GM19328 (cell line): ENCODE measurements around the gene NEB.
"Not testable (repeated sequence)": the region's sequence is repeated elsewhere in the genome, so short reads cannot be mapped to it uniquely, and the experiment has no call there.

Source experiments
- ATAC-seq: cut with Tn5 transposase; IDR thresholded peaks from one replicate; pipeline ENCODE4 v1.9.1; 2021; ENCODE audit warnings: mild to moderate bottlenecking, moderate library complexity; ENCODE audit not compliant: unreplicated experiment

NEB gene

GRCh38 chr2:151704480-151704961, 29.8 kb downstream of the NEB start:
- not testable (repeated sequence) for ATAC-seq

GRCh38 chr2:151698134-151698533, 36.1 kb downstream of the NEB start:
- not testable (repeated sequence) for ATAC-seq

- no peak for ATAC-seq
These were observed 38.5 kb downstream of the NEB start for GRCh38 chr2:151695778-151696177.

GRCh38 chr2:151691631-151692030, 42.6 kb downstream of the NEB start:
- no peak for ATAC-seq

GRCh38 chr2:151688719-151689118, 45.6 kb downstream of the NEB start:
- no peak for ATAC-seq

- no peak for ATAC-seq
These were observed 51.7 kb downstream of the NEB start for GRCh38 chr2:151682459-151683003.

- no peak for ATAC-seq
These were observed 53.2 kb downstream of the NEB start for GRCh38 chr2:151681051-151681450.

GRCh38 chr2:151679994-151680393, 54.3 kb downstream of the NEB start:
- ATAC-seq, result no peak

- no peak for ATAC-seq
These were observed 55.4 kb downstream of the NEB start for GRCh38 chr2:151678849-151679248.

GRCh38 chr2:151673016-151673415, 61.3 kb downstream of the NEB start:
- ATAC-seq, result no peak

- ATAC-seq, result no peak
These were observed 62.0 kb downstream of the NEB start for GRCh38 chr2:151672277-151672676.

- no peak for ATAC-seq
These were observed 63.3 kb downstream of the NEB start for GRCh38 chr2:151670846-151671597.

- no peak for ATAC-seq
These were observed 63.9 kb downstream of the NEB start for GRCh38 chr2:151670346-151670745.

- no peak for ATAC-seq
These were observed 64.6 kb downstream of the NEB start for GRCh38 chr2:151669585-151670081.

GRCh38 chr2:151668737-151669136, 65.5 kb downstream of the NEB start:
- no peak for ATAC-seq

GRCh38 chr2:151665959-151666358, 68.3 kb downstream of the NEB start:
- no peak for ATAC-seq

GRCh38 chr2:151664520-151664919, 69.8 kb downstream of the NEB start:
- no peak for ATAC-seq

GRCh38 chr2:151661625-151662024, 72.7 kb downstream of the NEB start:
- ATAC-seq, result no peak

- no peak for ATAC-seq
These were observed 76.2 kb downstream of the NEB start for GRCh38 chr2:151658081-151658480.

- ATAC-seq, result no peak
These were observed 76.6 kb downstream of the NEB start for GRCh38 chr2:151657667-151658076.

GRCh38 chr2:151655663-151656398, 78.4 kb downstream of the NEB start:
- ATAC-seq, result no peak

- ATAC-seq, result no peak
These were observed 79.4 kb downstream of the NEB start for GRCh38 chr2:151654891-151655290.
